IMR-90 (cell line): ENCODE data around the gene KCNMA1. TPM values are rescaled to one million over a fixed set of nuclear protein-coding genes. Genes with fewer than 3 reads are reported as not detected.
A peak's percentile ranks its signal among the peaks of the same experiment; 100 is the strongest.

Source experiments
- ATAC-seq: fragments of 200-7000 bp; cut with Tn5 transposase; 2 replicates; pipeline ENCODE4 v1.9.1; 2020; ENCODE audit warnings: low read depth, mild to moderate bottlenecking, moderate library complexity
- BruUV-seq: library from RNA; stranded (reverse); fragments of 400-500 nt; replicated peaks from 2 replicates; lab custom pipeline; 2021; lab: Mats Ljungman, UMichigan
- CTCF ChIA-PET: fragments of 300-600 bp; formaldehyde crosslinking; extraction: SDS; loops from one replicate; lab custom pipeline; 2021; ENCODE audit warnings: antibody characterized with exemption; lab: Yijun Ruan, JAX
- POLR2A ChIA-PET: fragments of 300-600 bp; sonication (Branson Sonifier 250); formaldehyde crosslinking; loops from one replicate; lab custom pipeline; 2022; ENCODE audit warnings: antibody characterized with exemption; ENCODE audit not compliant: unreplicated experiment; lab: Charles Lee
- DNase-seq: peaks from one replicate; pipeline ENCODE4 v3.0.0; 2013
- H2AFZ ChIP-seq: replicated peaks from 2 replicates; pipeline ENCODE3; 2013; ENCODE audit warnings: low read length, mild to moderate bottlenecking; ENCODE audit not compliant: poor library complexity
- H2AK5ac ChIP-seq: 2 replicates; pipeline ENCODE4 v1.6.1; 2013; ENCODE audit warnings: low read depth, low read length, inconsistent platforms
- H2AK9ac ChIP-seq: replicated peaks from 2 replicates; pipeline ENCODE3; 2013; ENCODE audit warnings: mild to moderate bottlenecking, low read depth, low read length, moderate library complexity; ENCODE audit not compliant: poor library complexity
- H2BK120ac ChIP-seq: 2 replicates; pipeline ENCODE4 v1.6.1; 2013; ENCODE audit warnings: low read depth, low read length, inconsistent platforms
- H2BK15ac ChIP-seq: 3 replicates; pipeline ENCODE4 v1.6.1; 2013; ENCODE audit warnings: low read depth, low read length, inconsistent platforms
- H2BK20ac ChIP-seq: 2 replicates; pipeline ENCODE4 v1.6.1; 2013; ENCODE audit warnings: low read depth, mild to moderate bottlenecking, inconsistent platforms, low read length, moderate library complexity
- H2BK5ac ChIP-seq: 2 replicates; pipeline ENCODE4 v1.6.1; 2013; ENCODE audit warnings: mild to moderate bottlenecking, low read depth, low read length, inconsistent platforms; ENCODE audit not compliant: poor library complexity, severe bottlenecking
- H3K14ac ChIP-seq: replicated peaks from 2 replicates; pipeline ENCODE4 v1.6.1; 2013; ENCODE audit warnings: low read depth, low read length, inconsistent platforms
- H3K18ac ChIP-seq: 2 replicates; pipeline ENCODE4 v1.6.1; 2013; ENCODE audit warnings: low read depth, low read length, control low read depth
- H3K23ac ChIP-seq: 2 replicates; pipeline ENCODE4 v1.6.1; 2013; ENCODE audit warnings: low read depth, low read length, inconsistent platforms
- H3K27ac ChIP-seq: 2 replicates; pipeline ENCODE4 v1.5.1; 2013; ENCODE audit warnings: mild to moderate bottlenecking, control low read depth, low read length; ENCODE audit not compliant: insufficient read depth
- H3K27me3 ChIP-seq: 2 replicates; pipeline ENCODE4 v1.6.1; 2013; ENCODE audit warnings: low read length; ENCODE audit not compliant: control insufficient read depth, insufficient read depth
- H3K36me3 ChIP-seq: 2 replicates; pipeline ENCODE4 v1.6.1; 2013; ENCODE audit warnings: low read length, mixed read lengths; ENCODE audit not compliant: control insufficient read depth, insufficient read depth
- H3K4ac ChIP-seq: 2 replicates; pipeline ENCODE4 v1.6.1; 2013; ENCODE audit warnings: low read depth, low read length, inconsistent platforms
- H3K4me1 ChIP-seq: 2 replicates; pipeline ENCODE4 v1.6.1; 2013; ENCODE audit warnings: low read length, mixed read lengths; ENCODE audit not compliant: control insufficient read depth, insufficient read depth
- H3K4me2 ChIP-seq: 2 replicates; pipeline ENCODE4 v1.6.1; 2013; ENCODE audit warnings: low read depth, mild to moderate bottlenecking, control low read depth, low read length, moderate library complexity
- H3K4me3 ChIP-seq: 2 replicates; pipeline ENCODE4 v1.5.1; 2013; ENCODE audit warnings: low read depth, mild to moderate bottlenecking, control low read depth, low read length, moderate library complexity; ENCODE audit not compliant: insufficient read depth
- H3K56ac ChIP-seq: 2 replicates; pipeline ENCODE4 v1.6.1; 2013; ENCODE audit warnings: low read length, inconsistent platforms; ENCODE audit not compliant: insufficient read depth; ENCODE audit errors: extremely low read depth
- H3K79me1 ChIP-seq, 2 experiments: 2 replicates each; pipeline ENCODE4 v1.6.1; 2013; ENCODE audit warnings: low read length in 2 of 2, inconsistent platforms in 1 of 2, low read depth in 1 of 2
- H3K9ac ChIP-seq: 2 replicates; pipeline ENCODE4 v1.6.1; 2013; ENCODE audit warnings: low read depth, low read length, control low read depth
- H3K9me1 ChIP-seq: 2 replicates; pipeline ENCODE4 v1.6.1; 2013; ENCODE audit warnings: low read length, inconsistent platforms; ENCODE audit not compliant: insufficient read depth
- H3K9me3 ChIP-seq: 2 replicates; pipeline ENCODE4 v1.6.1; 2013; ENCODE audit warnings: low read length; ENCODE audit not compliant: control insufficient read depth, insufficient read depth
- H4K20me1 ChIP-seq: 2 replicates; pipeline ENCODE4 v1.6.1; 2013; ENCODE audit warnings: low read length, inconsistent platforms; ENCODE audit not compliant: insufficient read depth
- H4K5ac ChIP-seq: 2 replicates; pipeline ENCODE4 v1.6.1; 2013; ENCODE audit warnings: mild to moderate bottlenecking, low read depth, low read length, control low read depth
- H4K8ac ChIP-seq, 2 experiments: 2 replicates each; pipeline ENCODE4 v1.6.1; 2013; ENCODE audit warnings: low read depth in 2 of 2, low read length in 2 of 2, control low read depth in 1 of 2, inconsistent platforms in 1 of 2
- H4K91ac ChIP-seq: 2 replicates; pipeline ENCODE4 v1.6.1; 2013; ENCODE audit warnings: low read depth, low read length, inconsistent platforms; ENCODE audit not compliant: insufficient read depth
- BHLHE40 ChIP-seq: fragments of 150-350 bp; IDR thresholded peaks from 2 replicates; pipeline ENCODE4 v1.6.1; 2016; ENCODE audit warnings: mild to moderate bottlenecking, low read depth, low read length
- MAZ ChIP-seq: IDR thresholded peaks from 2 replicates; pipeline ENCODE4 v1.6.1; 2012; ENCODE audit warnings: low read depth, mild to moderate bottlenecking, low read length, improper control_type of control experiment, moderate library complexity, borderline replicate concordance
- POLR2A ChIP-seq: IDR thresholded peaks from 2 replicates; pipeline ENCODE4 v1.6.1; 2012; ENCODE audit warnings: mild to moderate bottlenecking, low read depth, low read length
- RFX5 ChIP-seq: IDR thresholded peaks from 2 replicates; pipeline ENCODE4 v1.8.0; 2012; ENCODE audit warnings: low read depth, mild to moderate bottlenecking, low read length, moderate library complexity
- SMC3 ChIP-seq: fragments of 150-350 bp; IDR thresholded peaks from 2 replicates; pipeline ENCODE4 v1.6.1; 2016; ENCODE audit warnings: low read depth, mild to moderate bottlenecking, antibody characterized with exemption, low read length, moderate library complexity
- WGBS, 2 experiments: methylation state at CpG; one replicate each; pipeline versions ENCODE4 v1.1.5 to v1.1.7; 2013; ENCODE audit warnings: missing lambda C conversion rate in 2 of 2; ENCODE audit not compliant: insufficient read length in 1 of 2; ENCODE audit errors: extremely low coverage in 2 of 2; 5-methylcytosine and 5-hydroxymethylcytosine counted together
- dilution Hi-C: fragments of 300-500 bp; cut with HindIII; formaldehyde crosslinking; loops from one replicate; pipeline ENCODE4 v1.14.3; 2018; ENCODE audit warnings: low sequenced_read_pairs; ENCODE audit not compliant: unreplicated experiment
- in situ Hi-C: fragments of 300-500 bp; cut with MboI; formaldehyde crosslinking; loops from 3 replicates; pipeline ENCODE4 v1.14.3; 2019; ENCODE audit warnings: low sequenced_read_pairs, inconsistent platforms, mixed read lengths
- intact Hi-C: fragments of 100-400 bp; cut with micrococcal nuclease; formaldehyde crosslinking; loops from 2 replicates; pipeline ENCODE4 v1.10.0; 2022
- polyA plus RNA-seq, 3 experiments: library from polyadenylated mRNA; depleted of rRNA; stranded (reverse); fragments of >200 nt; gene quantifications; 2 replicates each; pipeline ENCODE4 v1.2.3, GENCODE V29; 2012; ENCODE audit warnings: low replicate concordance in 1 of 3
- total RNA-seq: library from RNA; depleted of rRNA; stranded (reverse); fragments of >200 nt; gene quantifications from 2 replicates; pipeline ENCODE4 v1.2.3, GENCODE V29; 2012
- TF ChIP-seq, protein P1 (sequence below): fragments of 150-350 bp; IDR thresholded peaks from 2 replicates; pipeline ENCODE4 v1.6.1; 2016; ENCODE audit warnings: low read depth, mild to moderate bottlenecking, low read length, moderate library complexity, borderline replicate concordance
- TF ChIP-seq, protein P2 (sequence below): fragments of 150-350 bp; IDR thresholded peaks from 2 replicates; pipeline ENCODE4 v1.6.1; 2017; ENCODE audit warnings: mild to moderate bottlenecking, antibody characterized with exemption, low read length, low read depth

Gene KCNMA1
- total and polyA plus RNA-seq, 2 of the 4 experiments (the other 2 are of a cell fraction) = 25.6 to 29.6 TPM

DNA sequence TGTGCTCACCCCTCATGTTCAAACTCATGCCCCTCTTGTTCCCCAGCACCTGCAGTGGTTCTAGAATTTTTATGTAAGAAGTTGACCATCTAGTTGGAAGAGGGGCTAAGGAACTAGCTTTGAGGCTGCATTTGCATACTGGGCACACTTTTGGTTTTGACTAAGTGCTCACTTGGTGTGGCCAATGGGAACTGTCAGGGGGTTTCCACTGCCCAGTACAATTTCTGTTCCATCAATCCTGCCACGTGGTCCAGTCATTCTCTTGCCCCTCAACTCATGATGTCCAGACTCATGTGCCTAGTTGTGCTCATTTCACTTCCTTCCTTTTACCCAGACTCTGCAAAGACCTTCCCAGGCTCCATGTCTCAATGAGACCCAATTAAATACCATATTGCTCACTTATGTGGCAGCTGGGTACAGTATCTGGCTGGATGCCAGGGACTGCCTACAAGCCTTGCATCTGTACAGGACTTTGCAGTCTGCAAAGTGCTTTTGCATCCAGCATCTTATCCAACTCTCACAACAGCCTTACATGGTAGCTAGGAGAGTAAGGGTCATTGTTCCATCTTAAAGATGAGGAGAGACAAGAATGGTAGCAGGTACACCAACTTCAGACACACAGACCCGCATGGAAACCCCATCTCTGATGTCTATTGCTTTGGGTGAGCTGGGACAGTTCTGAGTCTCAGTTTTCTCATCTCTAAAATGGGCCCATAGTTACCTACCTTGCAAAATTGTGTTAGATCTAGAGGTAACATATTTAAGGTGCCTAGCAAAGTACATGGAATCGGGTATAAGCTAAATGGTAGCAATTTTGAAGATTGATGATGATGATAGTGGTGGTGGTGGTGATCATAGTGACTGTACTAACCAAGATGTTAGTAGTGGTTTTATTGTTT is 30.1 kb upstream of the KCNMA1 start:
- dilution Hi-C loops = no loop called here
- no peak overlapping the region for H3K56ac ChIP-seq
- in situ Hi-C loops = no loop called here

More for the DNA sequence above, 30.1 kb upstream of the KCNMA1 start:
- Histone ChIP-seq H4K91ac (no peak overlapping the region), H3K4ac (no peak overlapping the region), H3K9ac (no peak overlapping the region), H3K36me3 (no peaks in the 10 kb centered on the region), H2AFZ (no peak overlapping the region), H3K23ac (peak overlapping the region; percentile 32; the same call in 1 of the 2 replicates), H3K79me1 (no peaks in the 10 kb centered on the region), H3K4me2 (no peak overlapping the region), H4K5ac (no peak overlapping the region), H3K4me3 (no peak overlapping the region), H3K18ac (no peak overlapping the region), H2AK5ac (no peak overlapping the region), H3K4me1 (peaks cover 4% of the 10 kb centered on the region; the same call in 1 of the 2 replicates), H2BK5ac (no peak overlapping the region), H4K8ac (no peak overlapping the region), H3K27ac (no peak overlapping the region), H2BK20ac (no peak overlapping the region), H4K20me1 (no peaks in the 10 kb centered on the region), H2AK9ac (no peak overlapping the region), H3K14ac (no peak overlapping the region), H2BK15ac (no peak overlapping the region), H3K27me3 (peaks cover 31% of the 10 kb centered on the region), H2BK120ac (no peak overlapping the region), H3K9me3 (no peaks in the 10 kb centered on the region), H3K9me1 (no peaks in the 10 kb centered on the region)
- intact Hi-C loops = no loop called here
- TF ChIP-seq MAZ = no peak
- TF ChIP-seq POLR2A = no peak
- TF ChIP-seq RFX5 = no peak
- TF ChIP-seq SMC3 = no peak
- TF ChIP-seq BHLHE40 = no peak
- TF ChIP-seq, protein P1, sequence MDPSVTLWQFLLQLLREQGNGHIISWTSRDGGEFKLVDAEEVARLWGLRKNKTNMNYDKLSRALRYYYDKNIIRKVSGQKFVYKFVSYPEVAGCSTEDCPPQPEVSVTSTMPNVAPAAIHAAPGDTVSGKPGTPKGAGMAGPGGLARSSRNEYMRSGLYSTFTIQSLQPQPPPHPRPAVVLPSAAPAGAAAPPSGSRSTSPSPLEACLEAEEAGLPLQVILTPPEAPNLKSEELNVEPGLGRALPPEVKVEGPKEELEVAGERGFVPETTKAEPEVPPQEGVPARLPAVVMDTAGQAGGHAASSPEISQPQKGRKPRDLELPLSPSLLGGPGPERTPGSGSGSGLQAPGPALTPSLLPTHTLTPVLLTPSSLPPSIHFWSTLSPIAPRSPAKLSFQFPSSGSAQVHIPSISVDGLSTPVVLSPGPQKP = no peak
- TF ChIP-seq, protein P2, sequence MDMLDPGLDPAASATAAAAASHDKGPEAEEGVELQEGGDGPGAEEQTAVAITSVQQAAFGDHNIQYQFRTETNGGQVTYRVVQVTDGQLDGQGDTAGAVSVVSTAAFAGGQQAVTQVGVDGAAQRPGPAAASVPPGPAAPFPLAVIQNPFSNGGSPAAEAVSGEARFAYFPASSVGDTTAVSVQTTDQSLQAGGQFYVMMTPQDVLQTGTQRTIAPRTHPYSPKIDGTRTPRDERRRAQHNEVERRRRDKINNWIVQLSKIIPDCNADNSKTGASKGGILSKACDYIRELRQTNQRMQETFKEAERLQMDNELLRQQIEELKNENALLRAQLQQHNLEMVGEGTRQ = no peak
- ChIA-PET CTCF (no interaction called here), POLR2A (no interaction called here)
- 80% methylated on average over 1 of the region's 3 CpGs; no CpG with 5 or more reads in 1 of the 2 experiments for WGBS, 2 experiments
- no TSS peak for BruUV-seq
- ATAC-seq = no peak
- no peak for DNase-seq
